HepG2 (cell line): ENCODE measurements around the gene GPC6. TPM values are rescaled to one million over a fixed set of nuclear protein-coding genes. Genes with fewer than 3 reads are reported as not detected.
A peak's percentile ranks its signal among the peaks of the same experiment; 100 is the strongest.

ENCODE experiments used
- ATF3 ChIP-seq: sonication (generic); formaldehyde crosslinking; IDR thresholded peaks from 2 replicates; pipeline ENCODE4 v1.4.0; 2020; ENCODE audit warnings: missing genetic modification reagents
- CREM ChIP-seq, 2 experiments: sonication (generic) in 1 of 2; formaldehyde crosslinking in 1 of 2; IDR thresholded peaks; 2 replicates each; pipeline versions ENCODE4 v1.4.0 to v1.6.1; 2016 to 2020; ENCODE audit warnings: antibody characterized with exemption in 1 of 2, mild to moderate bottlenecking in 1 of 2, missing genetic modification reagents in 1 of 2
- JUND ChIP-seq: sonication (generic); formaldehyde crosslinking; IDR thresholded peaks from 2 replicates; pipeline ENCODE4 v1.8.0; 2022; ENCODE audit warnings: mild to moderate bottlenecking, missing genetic modification reagents
- KDM6A ChIP-seq: IDR thresholded peaks from 2 replicates; pipeline ENCODE4 v1.6.1; 2016; ENCODE audit warnings: low read depth
- MYPOP ChIP-seq: sonication (generic); formaldehyde crosslinking; IDR thresholded peaks from 2 replicates; pipeline ENCODE4 v1.8.1; 2023; ENCODE audit warnings: mild to moderate bottlenecking, moderate library complexity, missing genetic modification reagents
- NCOA5 ChIP-seq: sonication (generic); formaldehyde crosslinking; IDR thresholded peaks from 2 replicates; pipeline ENCODE4 v1.4.0; 2020; ENCODE audit warnings: missing genetic modification reagents
- SMAD1 ChIP-seq: sonication (generic); formaldehyde crosslinking; IDR thresholded peaks from 2 replicates; pipeline ENCODE4 v1.4.0; 2020; ENCODE audit warnings: missing genetic modification reagents, low read depth, mild to moderate bottlenecking, borderline replicate concordance
- SNAI1 ChIP-seq: sonication (generic); formaldehyde crosslinking; IDR thresholded peaks from 2 replicates; pipeline ENCODE4 v1.5.0; 2020; ENCODE audit warnings: mild to moderate bottlenecking, missing genetic modification reagents, borderline replicate concordance
- SNRNP70 ChIP-seq: fragments of 200-400 bp; formaldehyde crosslinking; IDR thresholded peaks from 2 replicates; pipeline ENCODE4 v1.6.1; 2017; ENCODE audit warnings: mild to moderate bottlenecking, low read depth, low read length, moderate library complexity
- WIZ ChIP-seq: sonication (generic); formaldehyde crosslinking; IDR thresholded peaks from 2 replicates; pipeline ENCODE4 v1.5.1; 2020; ENCODE audit warnings: mild to moderate bottlenecking, missing genetic modification reagents
- ZBTB20 ChIP-seq: sonication (generic); formaldehyde crosslinking; IDR thresholded peaks from 2 replicates; pipeline ENCODE4 v1.8.1; 2023; ENCODE audit warnings: missing genetic modification reagents, low read depth, mild to moderate bottlenecking, borderline replicate concordance
- ZFX ChIP-seq: sonication (generic); formaldehyde crosslinking; IDR thresholded peaks from 2 replicates; pipeline ENCODE4 v1.4.0; 2020; ENCODE audit warnings: mild to moderate bottlenecking, low read depth, missing genetic modification reagents, moderate library complexity
- ZKSCAN8 ChIP-seq: IDR thresholded peaks from 2 replicates; pipeline ENCODE4 v1.6.1; 2016; ENCODE audit warnings: borderline replicate concordance, missing genetic modification reagents, missing compliant biosample characterization
- ZNF317 ChIP-seq: sonication (generic); formaldehyde crosslinking; IDR thresholded peaks from 2 replicates; pipeline ENCODE4 v1.5.0; 2020; ENCODE audit warnings: mild to moderate bottlenecking, missing genetic modification reagents
- ZNF446 ChIP-seq: sonication (generic); formaldehyde crosslinking; IDR thresholded peaks from 2 replicates; pipeline ENCODE4 v1.5.0; 2020; ENCODE audit warnings: mild to moderate bottlenecking, missing genetic modification reagents
- ZNF558 ChIP-seq: sonication (generic); formaldehyde crosslinking; IDR thresholded peaks from 2 replicates; pipeline ENCODE4 v1.9.0; 2022; ENCODE audit warnings: mild to moderate bottlenecking, missing genetic modification reagents, borderline replicate concordance
- ZNF567 ChIP-seq: sonication (generic); formaldehyde crosslinking; IDR thresholded peaks from 2 replicates; pipeline ENCODE4 v1.8.1; 2023; ENCODE audit warnings: mild to moderate bottlenecking, missing genetic modification reagents, borderline replicate concordance
- ZNF75D ChIP-seq: sonication (generic); formaldehyde crosslinking; IDR thresholded peaks from 2 replicates; pipeline ENCODE4 v1.8.1; 2023; ENCODE audit warnings: missing genetic modification reagents, mild to moderate bottlenecking, borderline replicate concordance
- polyA plus RNA-seq, 8 experiments: library from polyadenylated mRNA; depleted of rRNA in 3 of 8; stranded (reverse) in 7 of 8; unstranded in 1 of 8; fragments of >200 nt; fragmentation: Illumina TruSeq in 4 of 8; extraction: Trizol in 4 of 8; gene quantifications; 2 replicates each; pipeline versions ENCODE4 v1.2.1 to v1.2.3, GENCODE V29; 2011 to 2016; ENCODE audit warnings: low read depth in 4 of 8, missing spikeins in 1 of 8, mixed read lengths in 1 of 8; ENCODE audit not compliant: insufficient read depth in 1 of 8
- total RNA-seq, 5 experiments: library from RNA; depleted of rRNA; stranded (reverse); fragments of >200 nt; fragmentation: Illumina TruSeq; extraction: Trizol; gene quantifications; 2 replicates each; pipeline ENCODE4 v1.2.3, GENCODE V29; 2016; ENCODE audit warnings: low read depth in 1 of 5
- TF ChIP-seq, protein P1 (sequence below): sonication (generic); formaldehyde crosslinking; IDR thresholded peaks from 2 replicates; pipeline ENCODE4 v1.5.1; 2020; ENCODE audit warnings: missing genetic modification reagents, mild to moderate bottlenecking, borderline replicate concordance
- TF ChIP-seq, protein P2 (sequence below): sonication (generic); formaldehyde crosslinking; IDR thresholded peaks from 2 replicates; pipeline ENCODE4 v1.4.0; 2020; ENCODE audit warnings: missing genetic modification reagents
- TF ChIP-seq, protein P3 (sequence below): sonication (generic); formaldehyde crosslinking; IDR thresholded peaks from 2 replicates; pipeline ENCODE4 v1.4.0; 2020; ENCODE audit warnings: missing genetic modification reagents, mild to moderate bottlenecking, borderline replicate concordance

The GPC6 gene
- total and polyA plus RNA-seq, 2 of the 13 experiments (the other 11 are each of a cell fraction or from before 2014, with no cell fraction given), result 24.5 to 33.9 TPM

DNA sequence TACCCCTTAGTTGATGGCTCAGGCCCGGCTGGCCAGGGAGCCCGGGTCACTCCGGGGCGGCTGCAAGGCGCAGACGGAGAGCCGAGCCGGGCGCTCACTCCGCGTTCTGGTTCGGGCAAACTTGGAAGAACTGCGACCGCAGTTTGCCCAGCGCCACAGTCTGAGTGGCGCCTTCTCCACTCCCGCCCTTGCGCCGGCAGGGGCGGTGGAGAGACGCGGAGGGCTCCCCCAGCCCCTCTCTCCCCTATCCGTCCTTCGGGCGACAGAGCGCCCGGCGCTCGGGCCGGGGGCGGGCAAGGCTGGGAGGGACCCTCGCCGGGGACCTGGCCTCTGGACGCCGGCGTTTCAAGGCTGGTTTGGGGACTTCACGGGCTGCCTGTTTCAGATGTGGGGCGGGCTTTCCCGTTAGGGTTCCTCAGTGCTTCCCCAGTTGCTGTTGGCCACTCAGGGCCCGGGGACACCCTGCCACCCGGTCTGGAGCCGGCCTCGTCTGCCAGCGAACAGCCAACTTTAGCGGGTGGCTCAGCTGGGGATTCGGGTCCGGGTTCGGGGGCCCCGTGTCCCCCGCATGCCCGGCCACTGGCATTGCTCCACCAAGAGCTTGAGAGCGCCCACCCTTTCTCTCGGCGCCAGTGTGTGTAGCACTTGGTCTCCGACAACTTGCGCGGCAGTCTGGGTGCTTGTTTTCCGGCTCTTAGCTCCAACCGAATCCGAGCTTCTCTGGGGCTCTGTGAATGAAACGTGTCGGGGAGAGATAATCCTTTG, 1.5 kb downstream of the GPC6 start (continued):
- TF ChIP-seq, protein P1, sequence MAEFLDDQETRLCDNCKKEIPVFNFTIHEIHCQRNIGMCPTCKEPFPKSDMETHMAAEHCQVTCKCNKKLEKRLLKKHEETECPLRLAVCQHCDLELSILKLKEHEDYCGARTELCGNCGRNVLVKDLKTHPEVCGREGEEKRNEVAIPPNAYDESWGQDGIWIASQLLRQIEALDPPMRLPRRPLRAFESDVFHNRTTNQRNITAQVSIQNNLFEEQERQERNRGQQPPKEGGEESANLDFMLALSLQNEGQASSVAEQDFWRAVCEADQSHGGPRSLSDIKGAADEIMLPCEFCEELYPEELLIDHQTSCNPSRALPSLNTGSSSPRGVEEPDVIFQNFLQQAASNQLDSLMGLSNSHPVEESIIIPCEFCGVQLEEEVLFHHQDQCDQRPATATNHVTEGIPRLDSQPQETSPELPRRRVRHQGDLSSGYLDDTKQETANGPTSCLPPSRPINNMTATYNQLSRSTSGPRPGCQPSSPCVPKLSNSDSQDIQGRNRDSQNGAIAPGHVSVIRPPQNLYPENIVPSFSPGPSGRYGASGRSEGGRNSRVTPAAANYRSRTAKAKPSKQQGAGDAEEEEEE (CRISPR knock-in tag), result no peak
- TF ChIP-seq KDM6A (CRISPR knock-in tag) (no peak), ZBTB20 (CRISPR knock-in tag) (peak; percentile 41; the same call in 1 of the 2 replicates), SMAD1 (CRISPR knock-in tag) (no peak), ATF3 (CRISPR knock-in tag) (0 out of 2 replicates have a peak, but pooled peaks have one; percentile 3), MYPOP (peak; percentile 93), SNAI1 (no peak), ZNF446 (CRISPR knock-in tag) (no peak), ZNF567 (no peak), ZFX (CRISPR knock-in tag) (peak; percentile 38), ZNF75D (CRISPR knock-in tag) (no peak), ZKSCAN8 (CRISPR knock-in tag) (peak; percentile 18; the same call in 1 of the 2 replicates), ZNF558 (CRISPR knock-in tag) (no peak), SNRNP70 (no peak), WIZ (CRISPR knock-in tag) (no peak), NCOA5 (no peak), ZNF317 (CRISPR knock-in tag) (peak; percentile 56; the same call in 1 of the 2 replicates), JUND (CRISPR knock-in tag) (no peak), CREM (IDR thresholded peaks at IDR 0.05) (no peak), CREM (CRISPR knock-in tag; IDR thresholded peaks at IDR 0.05) (no peak)
- TF ChIP-seq, protein P2, sequence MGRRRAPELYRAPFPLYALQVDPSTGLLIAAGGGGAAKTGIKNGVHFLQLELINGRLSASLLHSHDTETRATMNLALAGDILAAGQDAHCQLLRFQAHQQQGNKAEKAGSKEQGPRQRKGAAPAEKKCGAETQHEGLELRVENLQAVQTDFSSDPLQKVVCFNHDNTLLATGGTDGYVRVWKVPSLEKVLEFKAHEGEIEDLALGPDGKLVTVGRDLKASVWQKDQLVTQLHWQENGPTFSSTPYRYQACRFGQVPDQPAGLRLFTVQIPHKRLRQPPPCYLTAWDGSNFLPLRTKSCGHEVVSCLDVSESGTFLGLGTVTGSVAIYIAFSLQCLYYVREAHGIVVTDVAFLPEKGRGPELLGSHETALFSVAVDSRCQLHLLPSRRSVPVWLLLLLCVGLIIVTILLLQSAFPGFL, result no peak
- TF ChIP-seq, protein P3, sequence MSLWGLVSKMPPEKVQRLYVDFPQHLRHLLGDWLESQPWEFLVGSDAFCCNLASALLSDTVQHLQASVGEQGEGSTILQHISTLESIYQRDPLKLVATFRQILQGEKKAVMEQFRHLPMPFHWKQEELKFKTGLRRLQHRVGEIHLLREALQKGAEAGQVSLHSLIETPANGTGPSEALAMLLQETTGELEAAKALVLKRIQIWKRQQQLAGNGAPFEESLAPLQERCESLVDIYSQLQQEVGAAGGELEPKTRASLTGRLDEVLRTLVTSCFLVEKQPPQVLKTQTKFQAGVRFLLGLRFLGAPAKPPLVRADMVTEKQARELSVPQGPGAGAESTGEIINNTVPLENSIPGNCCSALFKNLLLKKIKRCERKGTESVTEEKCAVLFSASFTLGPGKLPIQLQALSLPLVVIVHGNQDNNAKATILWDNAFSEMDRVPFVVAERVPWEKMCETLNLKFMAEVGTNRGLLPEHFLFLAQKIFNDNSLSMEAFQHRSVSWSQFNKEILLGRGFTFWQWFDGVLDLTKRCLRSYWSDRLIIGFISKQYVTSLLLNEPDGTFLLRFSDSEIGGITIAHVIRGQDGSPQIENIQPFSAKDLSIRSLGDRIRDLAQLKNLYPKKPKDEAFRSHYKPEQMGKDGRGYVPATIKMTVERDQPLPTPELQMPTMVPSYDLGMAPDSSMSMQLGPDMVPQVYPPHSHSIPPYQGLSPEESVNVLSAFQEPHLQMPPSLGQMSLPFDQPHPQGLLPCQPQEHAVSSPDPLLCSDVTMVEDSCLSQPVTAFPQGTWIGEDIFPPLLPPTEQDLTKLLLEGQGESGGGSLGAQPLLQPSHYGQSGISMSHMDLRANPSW (CRISPR knock-in tag), result no peak
